DMS153 (cell line): Measurements from ENCODE around the gene SCARB2.

Experiments
- DNase-seq: peaks from one replicate; lab custom pipeline; 2025; lab: John Stamatoyannopoulos, UW

SCARB2 gene

DNA sequence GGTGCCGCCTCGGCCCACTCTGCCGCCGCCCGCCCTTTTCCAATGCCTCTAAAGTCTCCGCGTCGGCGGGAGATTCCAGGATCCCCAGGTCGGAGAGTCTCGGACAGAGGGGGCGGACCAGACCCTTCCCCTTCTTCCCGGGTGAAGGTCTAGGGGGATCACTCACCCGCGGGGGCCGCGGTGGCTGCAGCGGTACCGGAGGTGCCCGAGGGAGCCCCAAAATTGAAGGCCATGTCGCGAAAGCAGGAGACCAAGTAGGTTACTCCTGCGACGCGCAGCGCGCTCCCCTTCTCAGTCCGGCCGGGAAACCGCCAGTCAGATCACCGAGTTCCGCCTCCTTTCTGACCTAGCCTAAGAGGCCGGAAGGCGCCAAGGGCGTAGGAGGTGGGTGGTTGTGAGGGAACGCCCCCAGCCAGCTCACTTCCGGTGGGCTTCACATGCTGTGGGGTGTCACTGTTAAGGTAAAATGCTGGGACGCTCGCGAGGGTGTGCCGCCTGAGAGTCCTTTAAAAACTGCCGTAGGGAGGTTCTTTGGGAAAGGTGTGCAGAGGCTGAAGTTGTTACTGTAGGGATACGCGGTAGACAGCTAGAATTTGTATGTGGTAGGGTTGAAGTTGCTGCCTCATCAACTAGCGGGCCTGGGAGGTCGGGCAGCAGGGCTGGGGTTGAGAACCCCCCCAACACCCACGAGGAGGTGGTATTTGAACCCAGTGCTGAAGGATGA lies 65.3 kb downstream of the SCARB2 start, which contains the start of gene NUP54:
NUP54 (minus strand) TSS at position 256 of the 724 bp plus-strand sequence; CDS start at position 233, 23 bp downstream.
- DNase-seq, result peak; percentile 90

- DNase-seq, result peak; percentile 31
Measured at GRCh38 chr4:76147454-76148141, 66.0 kb downstream of the SCARB2 start.

GRCh38 chr4:76144546-76144945 lies 69.1 kb downstream of the SCARB2 start:
- no peak for DNase-seq

DNA sequence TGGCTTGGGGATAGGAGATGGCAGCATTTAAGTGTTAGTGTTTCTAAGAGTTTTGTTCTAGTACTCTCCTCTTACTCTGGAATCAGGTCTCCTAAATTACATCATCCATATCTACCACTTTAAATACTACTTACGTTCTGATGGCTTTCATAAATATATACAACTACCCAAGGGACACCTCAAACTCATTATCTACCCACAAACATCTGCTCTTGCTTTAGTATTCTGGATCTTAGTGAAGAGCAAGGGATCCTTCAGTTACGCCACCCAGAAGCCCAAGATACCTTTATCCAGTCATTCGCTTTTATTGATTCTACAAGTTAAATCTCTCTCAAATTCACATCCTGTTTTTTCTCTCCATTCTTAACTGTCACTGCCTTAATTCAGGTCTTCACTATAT lies 72.4 kb downstream of the SCARB2 start:
- DNase-seq, result no peak

GRCh38 chr4:76127754-76128153 lies 85.9 kb downstream of the SCARB2 start:
- DNase-seq, result no peak

DNA sequence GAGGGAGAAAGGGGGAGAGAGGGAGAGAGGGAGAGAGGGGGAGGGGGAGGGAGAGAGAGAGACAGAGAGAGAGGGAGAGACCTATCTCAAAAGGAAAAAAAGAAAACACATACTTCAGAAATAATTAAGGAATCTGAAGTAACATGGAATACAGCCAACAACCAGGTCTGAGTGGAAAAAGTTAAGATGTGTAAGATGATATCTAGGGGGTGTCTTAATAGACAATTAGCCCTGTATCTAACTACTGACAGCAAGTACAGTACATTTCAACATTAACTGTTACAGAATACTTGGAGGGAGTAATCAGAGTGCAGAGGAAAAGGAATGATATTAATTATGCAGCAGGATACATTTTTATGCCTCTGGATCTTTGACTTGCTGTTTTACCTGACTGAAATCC lies 87.8 kb downstream of the SCARB2 start:
- DNase-seq, result no peak

GRCh38 chr4:76120199-76120598 lies 93.4 kb downstream of the SCARB2 start:
- DNase-seq, result no peak

- no peak for DNase-seq
Measured at GRCh38 chr4:76117536-76117935, 96.1 kb downstream of the SCARB2 start.

- no peak for DNase-seq
Measured at GRCh38 chr4:76116821-76117220, 96.8 kb downstream of the SCARB2 start.
